Stomach (tissue), 9 donors: ENCODE data around the gene BCL2. TPM values are rescaled to one million over a fixed set of nuclear protein-coding genes. Genes with fewer than 3 reads are reported as not detected.
A peak's percentile ranks its signal among the peaks of the same experiment; 100 is the strongest.

Experiments
- DNase-seq, 2 donors: peaks; one replicate each; pipeline versions ENCODE4 v3.0.0 to v3.0.0-alpha.2; 2013 to 2019
- H3K27ac ChIP-seq, 5 donors: fragments of 200-600 bp in 4 of 5; sonication (generic) in 4 of 5; one replicate each; pipeline ENCODE4 v1.5.1; 2013 to 2019; ENCODE audit warnings: mild to moderate bottlenecking in 1 of 5, moderate library complexity in 1 of 5
- H3K27me3 ChIP-seq, 3 donors: fragments of 200-600 bp; sonication (generic); one replicate each; pipeline ENCODE4 v1.5.1; 2017 to 2019; ENCODE audit warnings: mixed run types in 1 of 3
- H3K36me3 ChIP-seq, 4 donors: fragments of 200-600 bp; sonication (generic); 1 replicate in 3 of 4; 2 replicates in 1 of 4; pipeline ENCODE4 v1.5.1; 2016 to 2019
- H3K4me1 ChIP-seq, 4 donors: fragments of 200-600 bp; sonication (generic); one replicate each; pipeline ENCODE4 v1.5.1; 2016 to 2019
- H3K4me3 ChIP-seq, 4 donors: fragments of 200-600 bp; sonication (generic) in 3 of 4; one replicate each; pipeline ENCODE4 v1.5.1; 2016 to 2019; ENCODE audit warnings: mild to moderate bottlenecking in 1 of 4
- H3K9me3 ChIP-seq, 4 donors: fragments of 200-600 bp; sonication (generic); one replicate each; pipeline ENCODE4 v1.5.1; 2016 to 2019
- EP300 ChIP-seq: sonication (generic); formaldehyde crosslinking; IDR thresholded peaks from one replicate; pipeline ENCODE4 v1.6.1; 2017; ENCODE audit warnings: antibody characterized with exemption
- POLR2A ChIP-seq, 4 donors: fragments of 450-650 bp; IDR thresholded peaks; one replicate each; pipeline ENCODE4 v1.6.1; 2016; ENCODE audit warnings: antibody characterized with exemption in 4 of 4, control low read depth in 2 of 4, mild to moderate bottlenecking in 1 of 4, moderate library complexity in 1 of 4
- POLR2AphosphoS5 ChIP-seq, 3 donors: sonication (generic); formaldehyde crosslinking; IDR thresholded peaks; one replicate each; pipeline ENCODE4 v1.6.1; 2016; ENCODE audit warnings: antibody characterized with exemption in 3 of 3
- WGBS, 5 donors: extraction: QIAGEN DNeasy Blood & Tissue Kit in 3 of 5; methylation state at CpG; one replicate each; pipeline versions ENCODE4 v1.1.5 to v1.1.7; 2013 to 2018; 5-methylcytosine and 5-hydroxymethylcytosine counted together
- intact Hi-C: fragments of 100-400 bp; cut with DNase I; formaldehyde crosslinking; loops from one replicate; pipeline ENCODE4 v1.15.1; 2023; ENCODE audit warnings: low total_unique reads
- polyA plus RNA-seq, 3 donors: library from polyadenylated mRNA; stranded (reverse); fragments of 200-250 nt; gene quantifications; one replicate each; pipeline ENCODE4 v1.2.3, GENCODE V29; 2013
- total RNA-seq, 5 donors: library from RNA; depleted of rRNA; stranded (reverse); fragments of >200 nt; gene quantifications; one replicate each; pipeline versions ENCODE4 v1.1.0 to v1.2.3, GENCODE V29; 2014 to 2016
- TF ChIP-seq, protein P1 (sequence below), 7 experiments: fragments of 450-650 bp in 4 of 7; fragments of 200-600 bp in 3 of 7; sonication (generic) in 3 of 7; IDR thresholded peaks; one replicate each; pipeline ENCODE4 v1.5.1; 2016 to 2019; ENCODE audit warnings: antibody characterized with exemption in 7 of 7, control low read depth in 2 of 7, mild to moderate bottlenecking in 1 of 7
- donor health status: healthy with polysubstance abuse.
- donor health status: Bipolar disorder and iron deficiency.
- donor health status: healthy.

Gene BCL2
- total and polyA plus RNA-seq, 8 donors: 1.5 to 53.9 (median 6.0) TPM

DNA sequence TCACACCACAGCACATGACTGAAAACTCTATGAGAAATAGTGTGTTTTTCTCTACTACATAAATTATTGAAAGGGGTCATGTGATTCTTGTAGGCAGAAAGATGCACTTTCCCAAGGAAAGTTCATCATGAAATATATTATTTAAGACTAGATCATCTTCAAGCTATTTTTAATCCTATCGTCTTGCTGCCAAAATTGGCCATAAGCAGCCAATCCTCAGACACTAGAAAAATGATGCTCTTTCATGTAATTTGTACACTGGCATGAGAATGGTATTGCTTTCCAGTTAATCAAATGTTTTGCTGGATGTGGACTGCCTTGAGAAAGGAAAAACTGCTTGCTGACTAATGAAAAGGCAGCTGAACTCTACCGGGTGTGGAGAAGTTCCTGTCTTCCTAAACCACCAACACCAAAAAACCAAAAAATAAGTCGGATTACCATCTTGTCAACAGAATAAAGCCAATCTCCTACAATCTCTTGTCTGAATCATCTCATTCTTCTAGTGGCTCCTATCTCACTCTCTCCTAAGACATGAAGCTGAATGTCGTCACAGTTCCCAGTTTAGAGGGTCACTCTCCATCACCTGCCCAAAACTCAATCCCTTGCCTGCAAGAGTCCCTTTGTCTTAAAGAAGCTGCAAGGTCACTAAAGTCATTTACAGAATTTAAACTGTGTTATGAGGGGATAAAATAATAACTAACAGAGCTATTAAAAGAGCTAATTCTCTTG, 5.3 kb downstream of the BCL2 start:
- peaks cover 0 to 18% (median 9%) of the 10 kb centered on the region in 3 donors for H3K27me3 ChIP-seq
- no peaks in the 10 kb centered on the region for H3K9me3 ChIP-seq
- H3K36me3 ChIP-seq: no peaks in the 10 kb centered on the region
- DNase-seq: no peak
- H3K4me3 ChIP-seq: no peak overlapping the region
- H3K4me1 ChIP-seq: peaks cover 0 to 62% (median 29%) of the 10 kb centered on the region in 4 donors
- WGBS, 5 donors: 57 to 75% (median 68%) methylated on average over 4 of the region's 4 CpGs
- TF ChIP-seq, protein P1, sequence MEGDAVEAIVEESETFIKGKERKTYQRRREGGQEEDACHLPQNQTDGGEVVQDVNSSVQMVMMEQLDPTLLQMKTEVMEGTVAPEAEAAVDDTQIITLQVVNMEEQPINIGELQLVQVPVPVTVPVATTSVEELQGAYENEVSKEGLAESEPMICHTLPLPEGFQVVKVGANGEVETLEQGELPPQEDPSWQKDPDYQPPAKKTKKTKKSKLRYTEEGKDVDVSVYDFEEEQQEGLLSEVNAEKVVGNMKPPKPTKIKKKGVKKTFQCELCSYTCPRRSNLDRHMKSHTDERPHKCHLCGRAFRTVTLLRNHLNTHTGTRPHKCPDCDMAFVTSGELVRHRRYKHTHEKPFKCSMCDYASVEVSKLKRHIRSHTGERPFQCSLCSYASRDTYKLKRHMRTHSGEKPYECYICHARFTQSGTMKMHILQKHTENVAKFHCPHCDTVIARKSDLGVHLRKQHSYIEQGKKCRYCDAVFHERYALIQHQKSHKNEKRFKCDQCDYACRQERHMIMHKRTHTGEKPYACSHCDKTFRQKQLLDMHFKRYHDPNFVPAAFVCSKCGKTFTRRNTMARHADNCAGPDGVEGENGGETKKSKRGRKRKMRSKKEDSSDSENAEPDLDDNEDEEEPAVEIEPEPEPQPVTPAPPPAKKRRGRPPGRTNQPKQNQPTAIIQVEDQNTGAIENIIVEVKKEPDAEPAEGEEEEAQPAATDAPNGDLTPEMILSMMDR (IDR thresholded peaks at IDR 0.05): no peak
- TF ChIP-seq POLR2A (IDR thresholded peaks at IDR 0.05): no peak
- no peak for TF ChIP-seq POLR2AphosphoS5 (IDR thresholded peaks at IDR 0.05)
- TF ChIP-seq EP300: no peak
- intact Hi-C loops: no loop called here
- H3K27ac ChIP-seq: peak overlapping the region in 2 of 5 donors; percentile 41 to 50

DNA sequence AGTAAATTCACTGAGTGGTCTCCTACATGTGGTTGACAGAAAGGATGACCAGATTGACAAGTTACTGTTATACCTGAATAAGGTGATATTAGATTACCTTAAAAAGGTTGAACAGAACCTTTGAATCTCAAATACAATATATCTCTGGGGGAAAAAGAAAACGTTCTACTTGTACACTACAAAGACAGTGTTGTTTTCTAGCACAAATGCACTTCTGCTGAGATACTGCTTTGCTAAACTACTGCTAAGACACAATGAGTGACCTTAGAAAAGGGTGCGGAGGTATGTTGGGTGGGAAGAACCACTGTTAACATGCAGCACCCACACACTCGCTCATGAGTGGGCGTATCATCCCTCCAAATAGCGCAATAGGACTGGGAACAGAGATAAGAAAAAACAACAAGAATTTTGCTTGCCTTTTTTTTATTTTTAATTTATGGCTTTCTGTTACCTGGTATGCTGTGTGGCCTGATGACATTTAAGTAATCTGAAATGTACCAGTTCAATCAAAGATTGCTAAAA, 6.1 kb downstream of the BCL2 start:
- Histone ChIP-seq H3K27ac (peak overlapping the region in 1 of 5 donors; percentile 14), H3K9me3 (no peaks in the 10 kb centered on the region), H3K4me3 (no peak overlapping the region), H3K27me3 (peaks cover 0 to 10% (median 6%) of the 10 kb centered on the region in 3 donors), H3K4me1 (peaks cover 0 to 54% (median 22%) of the 10 kb centered on the region in 4 donors), H3K36me3 (no peaks in the 10 kb centered on the region)
- WGBS, 5 donors: 60 to 73% (median 66%) methylated on average over 5 of the region's 5 CpGs
- no peak for TF ChIP-seq POLR2AphosphoS5 (IDR thresholded peaks at IDR 0.05)
- TF ChIP-seq POLR2A (IDR thresholded peaks at IDR 0.05): no peak
- TF ChIP-seq EP300: no peak
- TF ChIP-seq, protein P1 (IDR thresholded peaks at IDR 0.05): no peak
- DNase-seq: no peak
- intact Hi-C loops: no loop called here

DNA sequence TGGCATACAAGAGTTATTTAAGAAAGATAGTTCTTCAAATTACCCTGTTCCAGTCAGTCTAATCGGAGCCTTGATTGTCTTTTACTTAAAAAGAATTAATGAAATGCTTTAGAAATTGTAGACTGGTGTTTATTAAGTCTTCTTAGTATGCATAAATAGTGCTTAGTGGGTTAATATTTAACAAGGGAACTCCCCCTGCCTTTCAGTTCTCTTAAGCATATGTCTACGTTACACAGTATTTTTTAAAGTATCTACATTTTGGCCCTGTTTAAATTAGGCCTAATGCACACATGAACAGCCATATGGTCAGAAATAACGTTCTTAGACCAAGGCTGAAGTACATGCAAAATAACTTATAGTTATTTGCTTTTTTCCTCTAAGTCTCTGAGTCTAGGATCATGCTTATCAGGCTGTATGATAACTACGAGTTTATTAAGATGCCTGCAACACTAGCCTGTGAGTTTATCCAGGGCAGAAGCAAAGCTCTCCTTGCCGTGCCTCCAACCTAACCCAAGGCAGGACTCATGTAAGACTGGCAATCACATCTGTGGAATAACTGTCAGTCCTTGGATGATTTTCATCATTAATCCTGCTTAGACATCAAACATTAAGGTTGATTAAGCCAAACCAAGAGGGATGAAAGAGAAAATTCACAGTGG, 6.7 kb downstream of the BCL2 start:
- intact Hi-C loops: no loop called here
- DNase-seq: no peak
- 45 to 56% (median 50%) methylated on average over 5 of the region's 5 CpGs for WGBS, 5 donors
- peaks cover 0 to 4% (median under 1%) of the 10 kb centered on the region in 3 donors for H3K27me3 ChIP-seq
- H3K9me3 ChIP-seq: no peaks in the 10 kb centered on the region
- peaks cover 0 to 52% (median 19%) of the 10 kb centered on the region in 4 donors for H3K4me1 ChIP-seq
- H3K36me3 ChIP-seq: no peaks in the 10 kb centered on the region
- no peak overlapping the region for H3K4me3 ChIP-seq
- peak overlapping the region in 1 of 5 donors; percentile 14 for H3K27ac ChIP-seq
- no peak for TF ChIP-seq EP300

DNA sequence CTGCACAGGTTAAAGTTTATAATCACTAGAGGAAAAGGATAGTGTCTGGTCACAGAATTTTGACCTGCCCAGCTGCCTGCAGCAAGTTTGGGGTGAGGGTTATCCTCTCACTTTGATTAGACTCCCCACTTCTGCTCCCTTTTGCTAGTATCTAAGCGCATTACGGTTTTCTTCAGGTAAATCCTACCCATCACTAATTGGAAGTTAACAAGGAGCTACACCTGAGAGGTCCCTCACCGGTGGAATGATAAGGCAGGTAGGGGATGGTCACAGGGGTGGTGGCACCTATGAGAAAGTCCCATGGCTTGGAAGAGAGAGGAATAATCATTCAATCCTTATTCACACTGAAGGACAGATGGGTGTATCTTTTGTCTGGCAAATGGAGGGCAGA, 7.6 kb downstream of the BCL2 start:
- 91 to 99% (median 93%) methylated on average over 3 of the region's 3 CpGs for WGBS, 5 donors
- intact Hi-C loops: no loop called here

More for the DNA sequence above, 7.6 kb downstream of the BCL2 start:
- Histone ChIP-seq H3K27ac (no peak overlapping the region), H3K9me3 (no peaks in the 10 kb centered on the region), H3K4me3 (no peak overlapping the region), H3K4me1 (peaks cover 0 to 55% (median 22%) of the 10 kb centered on the region in 4 donors), H3K27me3 (no peaks in the 10 kb centered on the region), H3K36me3 (no peaks in the 10 kb centered on the region)
- no peak for DNase-seq
- no peak for TF ChIP-seq EP300
- TF ChIP-seq POLR2AphosphoS5 (IDR thresholded peaks at IDR 0.05): no peak
- no peak for TF ChIP-seq POLR2A (IDR thresholded peaks at IDR 0.05)
- TF ChIP-seq, protein P1 (IDR thresholded peaks at IDR 0.05): no peak
